Measurements from ENCODE around the gene PIAS1. TPM values are rescaled to one million over a fixed set of nuclear protein-coding genes. Genes with fewer than 3 reads are reported as not detected.
"Not testable (repeated sequence)": the region's sequence is repeated elsewhere in the genome, so short reads cannot be mapped to it uniquely, and the experiment has no call there.

The PIAS1 gene
- polyA plus RNA-seq, 2 of the 4 experiments (the other 2 are of a cell fraction) = 23.2 to 49.5 TPM

GRCh38 chr15:68007642-68008041, 46.5 kb upstream of the PIAS1 start:
- 83% methylated on average over 5 of the region's 5 CpGs for WGBS (ENCODE audit: missing lambda C conversion rate)
- POLR2A ChIA-PET; H3K4me2 ChIP-seq; DNase-seq (ENCODE audit: low read depth in 1 of 2, low spot score in 1 of 2); H3K27ac ChIP-seq; CTCF ChIA-PET; H3K9me3 ChIP-seq; ATAC-seq; H3K4me3 ChIP-seq: not testable (repeated sequence)
- peak; percentile 49 for FAIRE-seq
- peaks cover 11% of the 10 kb centered on the region for H3K4me1 ChIP-seq

- ChIA-PET CTCF (interaction anchor here (1.0 to 1.7 kb wide), 3 partner anchors 9 to 148 kb away, joined by 3 to 4 read pairs (median 3); no protein-coding TSS in a partner anchor), POLR2A (no interaction called here)
- H3K4me3 ChIP-seq = no peak overlapping the region
- FAIRE-seq (no peak), ATAC-seq (no peak), DNase-seq (ENCODE audit: low read depth in 1 of 2, low spot score in 1 of 2) (no peak)
- no peak overlapping the region for H3K4me2 ChIP-seq
- peaks cover 20% of the 10 kb centered on the region for H3K4me1 ChIP-seq
- no peak for TF ChIP-seq EHMT2 (IDR thresholded peaks at IDR 0.05; ENCODE audit: low read depth)
- no peak for TF ChIP-seq POLR2AphosphoS2 (conservative IDR thresholded peaks at IDR 0.05; ENCODE audit: low read length)
- no peak for TF ChIP-seq CHD4 (IDR thresholded peaks at IDR 0.05; ENCODE audit: borderline replicate concordance)
- TF ChIP-seq USF2 (IDR thresholded peaks at IDR 0.05) = no peak
- TF ChIP-seq, protein P1, sequence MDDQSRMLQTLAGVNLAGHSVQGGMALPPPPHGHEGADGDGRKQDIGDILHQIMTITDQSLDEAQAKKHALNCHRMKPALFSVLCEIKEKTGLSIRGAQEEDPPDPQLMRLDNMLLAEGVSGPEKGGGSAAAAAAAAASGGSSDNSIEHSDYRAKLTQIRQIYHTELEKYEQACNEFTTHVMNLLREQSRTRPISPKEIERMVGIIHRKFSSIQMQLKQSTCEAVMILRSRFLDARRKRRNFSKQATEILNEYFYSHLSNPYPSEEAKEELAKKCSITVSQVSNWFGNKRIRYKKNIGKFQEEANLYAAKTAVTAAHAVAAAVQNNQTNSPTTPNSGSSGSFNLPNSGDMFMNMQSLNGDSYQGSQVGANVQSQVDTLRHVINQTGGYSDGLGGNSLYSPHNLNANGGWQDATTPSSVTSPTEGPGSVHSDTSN (IDR thresholded peaks at IDR 0.05) = no peak
- no peak for TF ChIP-seq KDM1A (IDR thresholded peaks at IDR 0.05; ENCODE audit: low read depth)
- TF ChIP-seq FOXS1 (CRISPR knock-in tag; IDR thresholded peaks at IDR 0.05) = no peak
- TF ChIP-seq TP53 (CRISPR knock-in tag; IDR thresholded peaks at IDR 0.05) = no peak
- no peak for TF ChIP-seq HOXB5 (CRISPR knock-in tag; IDR thresholded peaks at IDR 0.05)
- TF ChIP-seq POLR2A (IDR thresholded peaks at IDR 0.05; ENCODE audit: low read length) = no peak
- TF ChIP-seq FOSL2 (IDR thresholded peaks at IDR 0.05) = no peak
- no peak for TF ChIP-seq FOSL2 (CRISPR knock-in tag; IDR thresholded peaks at IDR 0.05)
- TF ChIP-seq, protein P2, sequence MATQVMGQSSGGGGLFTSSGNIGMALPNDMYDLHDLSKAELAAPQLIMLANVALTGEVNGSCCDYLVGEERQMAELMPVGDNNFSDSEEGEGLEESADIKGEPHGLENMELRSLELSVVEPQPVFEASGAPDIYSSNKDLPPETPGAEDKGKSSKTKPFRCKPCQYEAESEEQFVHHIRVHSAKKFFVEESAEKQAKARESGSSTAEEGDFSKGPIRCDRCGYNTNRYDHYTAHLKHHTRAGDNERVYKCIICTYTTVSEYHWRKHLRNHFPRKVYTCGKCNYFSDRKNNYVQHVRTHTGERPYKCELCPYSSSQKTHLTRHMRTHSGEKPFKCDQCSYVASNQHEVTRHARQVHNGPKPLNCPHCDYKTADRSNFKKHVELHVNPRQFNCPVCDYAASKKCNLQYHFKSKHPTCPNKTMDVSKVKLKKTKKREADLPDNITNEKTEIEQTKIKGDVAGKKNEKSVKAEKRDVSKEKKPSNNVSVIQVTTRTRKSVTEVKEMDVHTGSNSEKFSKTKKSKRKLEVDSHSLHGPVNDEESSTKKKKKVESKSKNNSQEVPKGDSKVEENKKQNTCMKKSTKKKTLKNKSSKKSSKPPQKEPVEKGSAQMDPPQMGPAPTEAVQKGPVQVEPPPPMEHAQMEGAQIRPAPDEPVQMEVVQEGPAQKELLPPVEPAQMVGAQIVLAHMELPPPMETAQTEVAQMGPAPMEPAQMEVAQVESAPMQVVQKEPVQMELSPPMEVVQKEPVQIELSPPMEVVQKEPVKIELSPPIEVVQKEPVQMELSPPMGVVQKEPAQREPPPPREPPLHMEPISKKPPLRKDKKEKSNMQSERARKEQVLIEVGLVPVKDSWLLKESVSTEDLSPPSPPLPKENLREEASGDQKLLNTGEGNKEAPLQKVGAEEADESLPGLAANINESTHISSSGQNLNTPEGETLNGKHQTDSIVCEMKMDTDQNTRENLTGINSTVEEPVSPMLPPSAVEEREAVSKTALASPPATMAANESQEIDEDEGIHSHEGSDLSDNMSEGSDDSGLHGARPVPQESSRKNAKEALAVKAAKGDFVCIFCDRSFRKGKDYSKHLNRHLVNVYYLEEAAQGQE (IDR thresholded peaks at IDR 0.05) = no peak
- TF ChIP-seq KDM5A (IDR thresholded peaks at IDR 0.05) = no peak
- no peak for TF ChIP-seq FOSB (CRISPR knock-in tag; IDR thresholded peaks at IDR 0.05)
- TF ChIP-seq, protein P3, sequence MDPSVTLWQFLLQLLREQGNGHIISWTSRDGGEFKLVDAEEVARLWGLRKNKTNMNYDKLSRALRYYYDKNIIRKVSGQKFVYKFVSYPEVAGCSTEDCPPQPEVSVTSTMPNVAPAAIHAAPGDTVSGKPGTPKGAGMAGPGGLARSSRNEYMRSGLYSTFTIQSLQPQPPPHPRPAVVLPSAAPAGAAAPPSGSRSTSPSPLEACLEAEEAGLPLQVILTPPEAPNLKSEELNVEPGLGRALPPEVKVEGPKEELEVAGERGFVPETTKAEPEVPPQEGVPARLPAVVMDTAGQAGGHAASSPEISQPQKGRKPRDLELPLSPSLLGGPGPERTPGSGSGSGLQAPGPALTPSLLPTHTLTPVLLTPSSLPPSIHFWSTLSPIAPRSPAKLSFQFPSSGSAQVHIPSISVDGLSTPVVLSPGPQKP (IDR thresholded peaks at IDR 0.05; ENCODE audit: low read depth, low read length) = no peak
- H3K9me3 ChIP-seq = no peaks in the 10 kb centered on the region
- 81% methylated on average over 14 of the region's 14 CpGs for WGBS (ENCODE audit: missing lambda C conversion rate)
- H3K27ac ChIP-seq = no peak overlapping the region
Measured at GRCh38 chr15:68010361-68011153, 43.6 kb upstream of the PIAS1 start.
